Putamen (tissue), 1 donor: ENCODE results near the gene HIKESHI.

Source experiments
- DNase-seq: peaks from one replicate; pipeline ENCODE4 v3.0.0-alpha.2; 2016; ENCODE audit warnings: low spot score

The HIKESHI gene

GRCh38 chr11:86380295-86381059 is 78.4 kb downstream of the HIKESHI start:
- no peak for DNase-seq

GRCh38 chr11:86383041-86383955 is 81.3 kb downstream of the HIKESHI start:
- no peak for DNase-seq

GRCh38 chr11:86386283-86386682 is 84.2 kb downstream of the HIKESHI start:
- DNase-seq, result no peak

- DNase-seq, result no peak
Measured at GRCh38 chr11:86386746-86387145, 84.7 kb downstream of the HIKESHI start.

GRCh38 chr11:86388198-86388597 is 86.2 kb downstream of the HIKESHI start:
- no peak for DNase-seq

GRCh38 chr11:86390487-86390886 is 88.4 kb downstream of the HIKESHI start:
- DNase-seq, result no peak

GRCh38 chr11:86395061-86395551 is 93.1 kb downstream of the HIKESHI start:
- DNase-seq, result no peak
